ENCODE measurements around the gene GAA.

DNA sequence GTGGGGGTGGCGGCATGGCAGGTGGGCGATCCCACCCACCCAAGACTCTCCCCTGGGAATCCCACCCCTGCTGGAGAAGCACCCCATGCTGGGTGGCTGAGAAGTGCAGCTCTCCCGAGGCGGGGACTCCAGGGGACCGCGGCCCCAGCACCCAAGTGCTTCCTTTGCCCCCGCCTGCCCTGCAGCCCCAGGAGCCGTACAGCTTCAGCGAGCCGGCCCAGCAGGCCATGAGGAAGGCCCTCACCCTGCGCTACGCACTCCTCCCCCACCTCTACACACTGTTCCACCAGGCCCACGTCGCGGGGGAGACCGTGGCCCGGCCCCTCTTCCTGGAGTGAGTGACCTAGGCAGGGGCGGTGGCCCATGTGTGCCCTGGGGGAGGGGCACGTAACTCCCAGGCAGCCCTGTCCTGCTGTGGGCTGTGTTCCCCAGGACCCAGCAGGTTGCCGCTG is 11.7 kb downstream of the GAA start:
- TF ChIP-seq, protein P1, sequence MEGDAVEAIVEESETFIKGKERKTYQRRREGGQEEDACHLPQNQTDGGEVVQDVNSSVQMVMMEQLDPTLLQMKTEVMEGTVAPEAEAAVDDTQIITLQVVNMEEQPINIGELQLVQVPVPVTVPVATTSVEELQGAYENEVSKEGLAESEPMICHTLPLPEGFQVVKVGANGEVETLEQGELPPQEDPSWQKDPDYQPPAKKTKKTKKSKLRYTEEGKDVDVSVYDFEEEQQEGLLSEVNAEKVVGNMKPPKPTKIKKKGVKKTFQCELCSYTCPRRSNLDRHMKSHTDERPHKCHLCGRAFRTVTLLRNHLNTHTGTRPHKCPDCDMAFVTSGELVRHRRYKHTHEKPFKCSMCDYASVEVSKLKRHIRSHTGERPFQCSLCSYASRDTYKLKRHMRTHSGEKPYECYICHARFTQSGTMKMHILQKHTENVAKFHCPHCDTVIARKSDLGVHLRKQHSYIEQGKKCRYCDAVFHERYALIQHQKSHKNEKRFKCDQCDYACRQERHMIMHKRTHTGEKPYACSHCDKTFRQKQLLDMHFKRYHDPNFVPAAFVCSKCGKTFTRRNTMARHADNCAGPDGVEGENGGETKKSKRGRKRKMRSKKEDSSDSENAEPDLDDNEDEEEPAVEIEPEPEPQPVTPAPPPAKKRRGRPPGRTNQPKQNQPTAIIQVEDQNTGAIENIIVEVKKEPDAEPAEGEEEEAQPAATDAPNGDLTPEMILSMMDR (IDR thresholded peaks at IDR 0.05), result no peak
- TF ChIP-seq POLR2A (IDR thresholded peaks at IDR 0.05) (no peak), POLR2AphosphoS5 (IDR thresholded peaks at IDR 0.05) (no peak)

All from breast epithelium (tissue), 3 donors.